ENCODE results near the gene TTYH3.

GRCh38 chr7:2699289-2699620 is 67.5 kb downstream of the TTYH3 start:
- no peak for TF ChIP-seq CTCF (conservative IDR thresholded peaks at IDR 0.05; ENCODE audit: low read depth, low read length)
- no peak for TF ChIP-seq EZH2phosphoT487 (IDR thresholded peaks at IDR 0.05; ENCODE audit: borderline replicate concordance, low read length)
